H1 (cell line): Measurements from ENCODE around the gene SLFN14. TPM values are rescaled to one million over a fixed set of nuclear protein-coding genes. Genes with fewer than 3 reads are reported as not detected.

Source experiments
- BACH1 ChIP-seq: IDR thresholded peaks from 2 replicates; pipeline ENCODE4 v1.6.1; 2012; ENCODE audit warnings: low read length, improper control_type of control experiment
- CEBPB ChIP-seq: IDR thresholded peaks from 2 replicates; pipeline ENCODE4 v1.6.1; 2012; ENCODE audit warnings: low read depth, low read length
- GABPA ChIP-seq: IDR thresholded peaks from 2 replicates; pipeline ENCODE4 v1.6.1; 2011; ENCODE audit warnings: mild to moderate bottlenecking, low read length, moderate library complexity, borderline replicate concordance; ENCODE audit not compliant: insufficient read depth
- GTF2F1 ChIP-seq: IDR thresholded peaks from 2 replicates; pipeline ENCODE4 v1.6.1; 2012; ENCODE audit warnings: low read depth, low read length, improper control_type of control experiment, borderline replicate concordance
- KDM1A ChIP-seq: fragments of 200-600, 300-600 bp; sonication (generic); IDR thresholded peaks from 2 replicates; pipeline ENCODE4 v1.7.1; 2016; ENCODE audit warnings: mild to moderate bottlenecking, low read length, borderline replicate concordance
- NANOG ChIP-seq: IDR thresholded peaks from 2 replicates; pipeline ENCODE4 v1.6.1; 2011; ENCODE audit warnings: low read length, low read depth, mild to moderate bottlenecking, inconsistent platforms; ENCODE audit not compliant: insufficient read depth, poor library complexity, severe bottlenecking
- SIN3A ChIP-seq, 2 experiments: IDR thresholded peaks in 1 of 2; conservative IDR thresholded peaks in 1 of 2; 2 replicates each; pipeline ENCODE4 v1.6.1; 2011 to 2012; ENCODE audit warnings: low read length in 2 of 2, improper control_type of control experiment in 1 of 2, low read depth in 1 of 2, mild to moderate bottlenecking in 1 of 2
- TBP ChIP-seq: IDR thresholded peaks from 2 replicates; pipeline ENCODE4 v1.6.1; 2011; ENCODE audit warnings: low read depth, low read length, improper control_type of control experiment
- YY1 ChIP-seq: IDR thresholded peaks from 2 replicates; pipeline ENCODE4 v1.6.1; 2011; ENCODE audit warnings: low read depth, mild to moderate bottlenecking, low read length
- polyA plus RNA-seq, 7 experiments: library from polyadenylated mRNA; depleted of rRNA in 3 of 7; stranded (reverse) in 5 of 7; unstranded in 2 of 7; fragments of >200 nt in 5 of 7; fragments of 200-250 nt in 2 of 7; gene quantifications; 1 replicate in 5 of 7; 2 replicates in 1 of 7; 4 replicates in 1 of 7; pipeline versions ENCODE4 v1.2.1 to v1.2.3, GENCODE V29; 2011 to 2013; ENCODE audit warnings: missing spikeins in 2 of 7, mixed read lengths in 2 of 7
- total RNA-seq: library from RNA; stranded (reverse); fragmentation: NEBNext Ultra II Directional; extraction: Animal tissue kit (Norgen Biotek cat#: 25700); gene quantifications from 2 replicates; pipeline ENCODE4 v1.2.1, GENCODE V29; 2021
- TF ChIP-seq, protein P1 (sequence below): fragments of 300-600 bp; sonication (generic); IDR thresholded peaks from 2 replicates; pipeline ENCODE4 v1.7.1; 2012; ENCODE audit warnings: low read length, moderate library complexity, mild to moderate bottlenecking, inconsistent platforms; ENCODE audit not compliant: insufficient replicate concordance

SLFN14 gene
- total and polyA plus RNA-seq, 2 of the 8 experiments (the other 6 are each of a cell fraction or from before 2014, with no cell fraction given) = 0.03 TPM; not detected in 1

- TF ChIP-seq, protein P1, sequence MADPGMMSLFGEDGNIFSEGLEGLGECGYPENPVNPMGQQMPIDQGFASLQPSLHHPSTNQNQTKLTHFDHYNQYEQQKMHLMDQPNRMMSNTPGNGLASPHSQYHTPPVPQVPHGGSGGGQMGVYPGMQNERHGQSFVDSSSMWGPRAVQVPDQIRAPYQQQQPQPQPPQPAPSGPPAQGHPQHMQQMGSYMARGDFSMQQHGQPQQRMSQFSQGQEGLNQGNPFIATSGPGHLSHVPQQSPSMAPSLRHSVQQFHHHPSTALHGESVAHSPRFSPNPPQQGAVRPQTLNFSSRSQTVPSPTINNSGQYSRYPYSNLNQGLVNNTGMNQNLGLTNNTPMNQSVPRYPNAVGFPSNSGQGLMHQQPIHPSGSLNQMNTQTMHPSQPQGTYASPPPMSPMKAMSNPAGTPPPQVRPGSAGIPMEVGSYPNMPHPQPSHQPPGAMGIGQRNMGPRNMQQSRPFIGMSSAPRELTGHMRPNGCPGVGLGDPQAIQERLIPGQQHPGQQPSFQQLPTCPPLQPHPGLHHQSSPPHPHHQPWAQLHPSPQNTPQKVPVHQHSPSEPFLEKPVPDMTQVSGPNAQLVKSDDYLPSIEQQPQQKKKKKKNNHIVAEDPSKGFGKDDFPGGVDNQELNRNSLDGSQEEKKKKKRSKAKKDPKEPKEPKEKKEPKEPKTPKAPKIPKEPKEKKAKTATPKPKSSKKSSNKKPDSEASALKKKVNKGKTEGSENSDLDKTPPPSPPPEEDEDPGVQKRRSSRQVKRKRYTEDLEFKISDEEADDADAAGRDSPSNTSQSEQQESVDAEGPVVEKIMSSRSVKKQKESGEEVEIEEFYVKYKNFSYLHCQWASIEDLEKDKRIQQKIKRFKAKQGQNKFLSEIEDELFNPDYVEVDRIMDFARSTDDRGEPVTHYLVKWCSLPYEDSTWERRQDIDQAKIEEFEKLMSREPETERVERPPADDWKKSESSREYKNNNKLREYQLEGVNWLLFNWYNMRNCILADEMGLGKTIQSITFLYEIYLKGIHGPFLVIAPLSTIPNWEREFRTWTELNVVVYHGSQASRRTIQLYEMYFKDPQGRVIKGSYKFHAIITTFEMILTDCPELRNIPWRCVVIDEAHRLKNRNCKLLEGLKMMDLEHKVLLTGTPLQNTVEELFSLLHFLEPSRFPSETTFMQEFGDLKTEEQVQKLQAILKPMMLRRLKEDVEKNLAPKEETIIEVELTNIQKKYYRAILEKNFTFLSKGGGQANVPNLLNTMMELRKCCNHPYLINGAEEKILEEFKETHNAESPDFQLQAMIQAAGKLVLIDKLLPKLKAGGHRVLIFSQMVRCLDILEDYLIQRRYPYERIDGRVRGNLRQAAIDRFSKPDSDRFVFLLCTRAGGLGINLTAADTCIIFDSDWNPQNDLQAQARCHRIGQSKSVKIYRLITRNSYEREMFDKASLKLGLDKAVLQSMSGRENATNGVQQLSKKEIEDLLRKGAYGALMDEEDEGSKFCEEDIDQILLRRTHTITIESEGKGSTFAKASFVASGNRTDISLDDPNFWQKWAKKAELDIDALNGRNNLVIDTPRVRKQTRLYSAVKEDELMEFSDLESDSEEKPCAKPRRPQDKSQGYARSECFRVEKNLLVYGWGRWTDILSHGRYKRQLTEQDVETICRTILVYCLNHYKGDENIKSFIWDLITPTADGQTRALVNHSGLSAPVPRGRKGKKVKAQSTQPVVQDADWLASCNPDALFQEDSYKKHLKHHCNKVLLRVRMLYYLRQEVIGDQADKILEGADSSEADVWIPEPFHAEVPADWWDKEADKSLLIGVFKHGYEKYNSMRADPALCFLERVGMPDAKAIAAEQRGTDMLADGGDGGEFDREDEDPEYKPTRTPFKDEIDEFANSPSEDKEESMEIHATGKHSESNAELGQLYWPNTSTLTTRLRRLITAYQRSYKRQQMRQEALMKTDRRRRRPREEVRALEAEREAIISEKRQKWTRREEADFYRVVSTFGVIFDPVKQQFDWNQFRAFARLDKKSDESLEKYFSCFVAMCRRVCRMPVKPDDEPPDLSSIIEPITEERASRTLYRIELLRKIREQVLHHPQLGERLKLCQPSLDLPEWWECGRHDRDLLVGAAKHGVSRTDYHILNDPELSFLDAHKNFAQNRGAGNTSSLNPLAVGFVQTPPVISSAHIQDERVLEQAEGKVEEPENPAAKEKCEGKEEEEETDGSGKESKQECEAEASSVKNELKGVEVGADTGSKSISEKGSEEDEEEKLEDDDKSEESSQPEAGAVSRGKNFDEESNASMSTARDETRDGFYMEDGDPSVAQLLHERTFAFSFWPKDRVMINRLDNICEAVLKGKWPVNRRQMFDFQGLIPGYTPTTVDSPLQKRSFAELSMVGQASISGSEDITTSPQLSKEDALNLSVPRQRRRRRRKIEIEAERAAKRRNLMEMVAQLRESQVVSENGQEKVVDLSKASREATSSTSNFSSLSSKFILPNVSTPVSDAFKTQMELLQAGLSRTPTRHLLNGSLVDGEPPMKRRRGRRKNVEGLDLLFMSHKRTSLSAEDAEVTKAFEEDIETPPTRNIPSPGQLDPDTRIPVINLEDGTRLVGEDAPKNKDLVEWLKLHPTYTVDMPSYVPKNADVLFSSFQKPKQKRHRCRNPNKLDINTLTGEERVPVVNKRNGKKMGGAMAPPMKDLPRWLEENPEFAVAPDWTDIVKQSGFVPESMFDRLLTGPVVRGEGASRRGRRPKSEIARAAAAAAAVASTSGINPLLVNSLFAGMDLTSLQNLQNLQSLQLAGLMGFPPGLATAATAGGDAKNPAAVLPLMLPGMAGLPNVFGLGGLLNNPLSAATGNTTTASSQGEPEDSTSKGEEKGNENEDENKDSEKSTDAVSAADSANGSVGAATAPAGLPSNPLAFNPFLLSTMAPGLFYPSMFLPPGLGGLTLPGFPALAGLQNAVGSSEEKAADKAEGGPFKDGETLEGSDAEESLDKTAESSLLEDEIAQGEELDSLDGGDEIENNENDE = no peak
- peak; percentile 39; the same call in 1 of the 2 replicates for TF ChIP-seq BACH1
- TF ChIP-seq KDM1A = no peak
- TF ChIP-seq GTF2F1 = 0 out of 2 replicates have a peak, but pooled peaks have one; percentile 83
- no peak for TF ChIP-seq NANOG
- peak; percentile 91 to 98; a peak in 3 of 4 replicates for TF ChIP-seq SIN3A (conservative IDR thresholded peaks at IDR 0.05 in 1 of 2, IDR thresholded peaks at IDR 0.05 in 1 of 2; ENCODE audit: low read depth in 1 of 2, low read length in 2 of 2)
- no peak for TF ChIP-seq CEBPB
- no peak for TF ChIP-seq YY1
- TF ChIP-seq TBP = peak; percentile 85
- TF ChIP-seq GABPA = peak; percentile 80; the same call in 1 of the 2 replicates
Observed at GRCh38 chr17:35578197-35578928, 17.7 kb upstream of the SLFN14 start, which contains the start of gene PEX12 (continued).
